DMS153 (cell line): ENCODE data around the gene CIROP.

Experiments used
- DNase-seq: peaks from one replicate; lab custom pipeline; 2025; lab: John Stamatoyannopoulos, UW

CIROP gene

DNA sequence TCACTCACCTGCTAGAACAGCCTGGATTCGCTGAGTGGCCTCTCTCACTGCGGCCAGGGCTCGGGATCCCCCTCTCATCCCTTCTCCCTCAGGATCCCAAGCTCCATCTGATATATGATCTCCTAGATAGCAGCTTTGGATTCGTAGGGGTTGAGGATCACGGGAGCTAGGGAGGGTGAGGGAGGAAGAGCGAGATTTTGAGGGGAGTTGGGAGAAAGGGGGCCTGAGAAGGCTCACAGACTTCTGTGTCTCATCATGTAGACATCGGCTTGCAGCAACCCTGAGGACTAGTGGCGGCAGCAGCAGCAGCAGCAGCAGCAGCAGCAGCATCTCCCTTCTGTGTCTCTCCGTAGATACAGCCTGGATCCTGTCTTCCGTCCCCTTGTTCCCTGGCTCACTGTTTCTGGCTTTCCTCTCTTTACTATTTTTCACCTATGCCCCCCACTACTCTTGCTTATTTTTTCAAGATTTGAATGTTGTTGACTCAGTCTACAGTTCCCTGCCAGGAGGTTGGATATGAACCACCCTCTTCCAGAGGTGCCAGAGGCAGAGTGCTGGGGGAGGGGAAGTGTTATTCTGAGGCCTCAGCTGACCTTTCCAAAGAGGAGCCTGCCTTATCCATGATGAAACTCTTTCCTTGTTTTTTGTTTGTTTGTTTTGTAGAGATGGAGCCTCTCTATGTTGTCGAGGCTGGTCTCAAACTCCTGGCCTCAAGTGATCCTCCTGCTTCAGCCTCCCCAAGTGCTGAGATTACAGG is at the start of gene CIROP:
TSS of gene CIROP (minus strand) at position 399 of the 757 bp plus-strand sequence. CDS start at position 330, 69 bp downstream.
- no peak for DNase-seq

GRCh38 chr14:23153851-23154796 is 49.3 kb upstream of the CIROP start:
- no peak for DNase-seq

GRCh38 chr14:23151342-23151741 is 46.6 kb upstream of the CIROP start:
- DNase-seq = no peak

GRCh38 chr14:23149745-23150144 is 45.0 kb upstream of the CIROP start:
- no peak for DNase-seq

DNA sequence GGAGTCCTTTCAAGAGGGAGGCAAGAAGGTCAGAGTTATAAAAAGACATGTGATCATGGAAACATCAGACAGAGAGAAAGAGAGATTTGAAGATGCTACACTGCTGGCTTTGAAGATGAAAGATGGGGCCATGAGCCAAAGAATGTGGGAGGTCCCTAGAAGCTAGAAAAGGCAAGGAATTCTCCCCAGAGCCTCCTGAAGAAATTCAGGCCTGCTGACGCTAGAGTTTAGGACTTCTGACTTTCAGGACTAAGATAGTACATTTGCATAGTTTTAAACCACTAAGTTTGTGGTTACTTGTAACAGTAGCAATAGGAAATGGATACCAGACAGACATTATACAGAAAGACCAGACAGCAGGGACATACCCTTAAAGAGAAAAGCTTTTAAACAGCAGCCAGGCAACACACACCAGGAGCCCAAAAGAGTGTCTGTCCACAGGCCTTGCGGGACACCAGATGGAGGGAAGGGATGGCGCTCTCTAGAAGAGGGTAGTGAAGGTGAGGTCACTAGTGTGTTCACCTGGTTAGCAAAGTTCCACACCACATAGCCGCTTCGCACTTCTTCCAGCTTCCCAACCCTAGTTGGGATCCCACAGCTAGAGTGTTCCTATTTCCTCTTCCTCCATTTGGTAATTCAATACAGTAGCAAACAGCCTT is 43.9 kb upstream of the CIROP start:
- DNase-seq = no peak

DNA sequence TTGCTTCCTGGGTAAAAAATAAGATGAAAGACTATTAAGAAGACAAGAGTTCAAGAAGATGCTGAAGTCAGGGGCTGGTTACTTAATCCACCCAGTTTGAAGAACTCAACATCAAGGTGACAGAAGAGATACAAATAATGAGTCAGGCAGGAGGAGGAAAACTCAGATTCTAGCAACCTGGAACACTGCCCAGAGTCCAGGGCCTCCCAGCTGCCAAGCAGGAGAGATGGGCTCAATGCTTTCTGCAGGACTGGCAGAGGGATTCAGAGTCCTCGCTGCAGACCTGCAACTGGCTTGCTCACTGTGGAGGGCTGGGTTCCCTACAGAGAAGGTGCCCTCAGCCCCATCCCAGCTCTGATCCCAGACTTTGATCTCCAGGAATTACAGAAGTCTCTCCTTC is 42.9 kb upstream of the CIROP start:
- DNase-seq = no peak

- DNase-seq = no peak
These were observed 42.2 kb upstream of the CIROP start for GRCh38 chr14:23146980-23147379.

DNA sequence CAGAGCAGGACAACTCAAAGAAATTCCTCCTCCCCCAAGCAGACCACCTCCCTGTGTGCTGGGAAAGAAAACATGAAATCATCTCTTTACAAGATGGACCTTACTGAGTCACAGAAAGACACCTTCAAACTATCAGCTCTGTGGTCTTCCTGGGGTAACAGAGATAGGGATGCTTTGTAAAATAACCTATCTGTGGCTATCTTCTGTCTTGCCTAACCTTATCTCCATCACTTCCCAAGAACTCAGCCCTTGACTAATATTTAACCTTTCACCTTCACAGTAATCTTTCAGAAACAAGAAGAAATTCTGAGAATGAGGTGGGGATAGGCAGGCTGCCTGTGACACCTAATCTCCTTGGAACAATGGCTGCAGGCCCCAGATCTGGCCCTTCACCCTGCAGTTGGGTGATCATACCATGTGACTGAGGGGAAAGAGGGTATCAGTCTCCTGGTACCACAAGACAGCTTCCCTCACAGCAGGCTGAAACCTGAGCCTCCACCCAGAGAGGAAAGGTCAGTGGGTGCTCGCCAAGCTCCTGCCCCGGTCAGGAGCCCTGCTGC is 41.6 kb upstream of the CIROP start:
- DNase-seq = no peak

GRCh38 chr14:23145794-23146350 is 41.1 kb upstream of the CIROP start:
- no peak for DNase-seq

DNA sequence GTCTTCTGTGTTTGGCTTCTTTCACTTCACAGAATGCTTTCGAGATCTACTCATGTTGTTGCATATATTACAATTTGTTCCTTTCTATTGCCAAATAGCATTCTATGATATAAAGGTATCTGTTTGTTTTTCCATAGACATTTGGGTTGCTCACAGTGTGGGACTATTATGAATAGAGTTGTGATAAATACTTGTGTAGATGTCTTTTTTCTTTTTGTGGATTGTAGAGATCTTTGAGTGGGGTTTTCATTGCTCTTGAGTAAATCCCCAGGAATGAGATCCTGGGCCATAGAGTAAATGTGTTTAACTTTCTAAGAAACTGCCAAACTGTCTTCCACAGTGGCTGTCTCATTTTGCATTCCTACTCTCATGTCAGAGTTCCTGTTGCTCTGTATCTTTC is 39.1 kb upstream of the CIROP start:
- DNase-seq = no peak

- DNase-seq = no peak
These were observed 38.0 kb upstream of the CIROP start for GRCh38 chr14:23142826-23143225.

DNA sequence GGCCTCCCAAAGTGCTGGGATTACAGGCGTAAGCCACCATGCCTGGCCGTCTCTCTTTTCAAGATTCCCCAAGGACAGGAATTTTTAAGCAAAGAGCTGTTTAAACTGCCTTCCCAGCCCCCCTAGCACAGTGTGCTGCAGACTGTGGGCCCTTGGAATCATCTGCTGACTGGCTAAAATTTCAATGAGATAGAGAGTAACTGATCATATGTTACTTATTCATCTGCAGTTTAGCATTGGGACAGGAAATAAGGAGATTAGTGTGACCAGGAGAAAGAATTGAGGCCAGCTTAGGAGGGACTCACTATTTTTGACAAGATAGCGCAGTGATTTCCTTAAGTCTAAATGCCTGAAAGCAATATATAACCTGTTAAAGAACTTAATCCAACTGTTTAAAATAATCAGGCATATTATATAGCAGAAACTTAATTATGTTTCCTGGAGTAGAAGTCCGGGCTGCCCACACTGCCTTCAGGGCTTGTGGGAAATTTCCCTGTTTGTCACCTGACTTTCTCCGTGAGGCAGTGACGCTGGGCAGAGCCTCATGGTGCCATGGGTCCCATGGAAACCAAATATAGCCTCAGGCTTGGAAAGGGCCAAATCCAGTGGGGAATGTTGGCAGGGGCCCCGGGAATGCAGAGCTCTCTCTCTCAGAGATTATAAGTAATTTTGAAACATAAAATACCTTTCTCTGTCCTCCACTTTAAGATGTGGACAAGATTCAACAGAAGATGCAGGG is 37.1 kb upstream of the CIROP start:
- DNase-seq = no peak

DNA sequence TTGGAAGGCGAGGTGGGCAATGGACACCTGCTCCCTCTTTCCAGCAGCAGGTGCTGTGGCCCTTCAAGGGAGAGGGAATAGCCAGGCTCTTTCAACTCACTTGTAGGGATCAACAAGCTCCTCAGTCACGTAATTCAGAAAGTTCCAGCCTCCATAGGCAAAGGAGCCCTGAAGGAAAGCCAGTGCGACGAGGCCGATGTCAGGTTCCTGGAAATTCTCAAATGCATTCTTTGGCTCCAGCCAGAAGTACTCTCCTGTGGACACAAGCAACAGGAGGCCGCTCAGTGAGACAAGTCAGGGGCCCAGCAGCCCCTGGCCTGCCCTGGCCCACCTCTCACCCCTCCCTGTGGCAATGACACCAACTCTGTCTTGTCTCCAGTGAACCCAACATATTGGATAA is 35.6 kb upstream of the CIROP start:
- no peak for DNase-seq

- DNase-seq = no peak
These were observed 35.1 kb upstream of the CIROP start for GRCh38 chr14:23139874-23140273.

- no peak for DNase-seq
These were observed 33.2 kb upstream of the CIROP start for GRCh38 chr14:23137813-23138535.

DNA sequence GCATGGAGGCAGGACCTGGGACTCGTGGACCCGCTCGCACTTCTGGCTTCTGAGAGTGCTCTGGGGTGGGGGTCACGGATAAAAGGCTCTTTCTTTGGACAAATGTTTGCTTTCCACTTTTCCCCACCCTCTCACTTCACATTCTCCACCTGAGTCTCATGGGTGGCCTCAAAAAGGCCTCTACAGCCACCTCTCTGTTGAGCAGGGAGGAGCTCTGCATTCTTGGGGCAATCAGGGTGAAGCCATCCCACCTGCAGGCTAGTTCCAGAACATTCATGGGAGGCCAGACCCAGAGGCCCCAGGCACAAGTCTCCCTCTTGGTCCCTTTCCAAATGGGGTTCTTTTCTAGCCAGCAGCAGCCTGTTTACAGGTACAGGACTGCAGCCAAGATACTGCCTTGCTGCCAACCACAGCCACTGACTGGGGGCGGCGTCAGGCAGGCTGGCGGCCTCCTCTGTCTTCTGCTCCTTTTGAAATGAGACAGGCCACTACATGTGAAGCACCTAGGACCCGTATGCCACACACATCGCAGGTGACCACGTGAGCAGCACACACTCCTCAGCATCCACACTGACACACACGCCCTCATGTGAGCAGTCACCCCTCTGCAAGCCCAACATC is 32.5 kb upstream of the CIROP start:
- no peak for DNase-seq

DNA sequence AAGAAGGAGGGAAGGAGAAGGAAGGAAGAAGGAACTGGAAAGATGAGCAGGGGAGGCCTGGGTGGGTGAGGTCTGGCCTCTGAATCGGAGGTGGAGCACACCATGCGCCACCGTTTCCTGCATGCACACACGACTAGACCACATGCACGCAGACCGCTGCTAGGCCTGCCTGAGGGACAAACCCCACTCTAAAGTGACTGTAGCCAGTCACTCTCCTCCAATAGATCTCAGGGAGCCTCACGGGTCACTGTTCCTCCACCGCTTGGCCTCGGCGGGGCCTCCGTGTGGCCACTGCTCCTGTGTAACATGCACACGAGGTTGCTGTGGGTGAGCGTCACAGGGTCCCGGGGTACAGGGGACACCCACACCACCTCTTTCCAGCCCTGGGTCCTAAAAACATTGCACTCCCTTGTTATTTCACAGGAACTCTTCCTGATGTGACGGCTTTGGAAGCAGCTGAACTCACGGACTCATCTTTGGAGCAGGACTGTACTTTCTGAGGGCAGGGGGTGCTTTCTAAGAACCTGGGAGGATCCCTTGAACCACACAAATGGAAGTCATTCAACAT is 31.9 kb upstream of the CIROP start:
- DNase-seq = no peak

DNA sequence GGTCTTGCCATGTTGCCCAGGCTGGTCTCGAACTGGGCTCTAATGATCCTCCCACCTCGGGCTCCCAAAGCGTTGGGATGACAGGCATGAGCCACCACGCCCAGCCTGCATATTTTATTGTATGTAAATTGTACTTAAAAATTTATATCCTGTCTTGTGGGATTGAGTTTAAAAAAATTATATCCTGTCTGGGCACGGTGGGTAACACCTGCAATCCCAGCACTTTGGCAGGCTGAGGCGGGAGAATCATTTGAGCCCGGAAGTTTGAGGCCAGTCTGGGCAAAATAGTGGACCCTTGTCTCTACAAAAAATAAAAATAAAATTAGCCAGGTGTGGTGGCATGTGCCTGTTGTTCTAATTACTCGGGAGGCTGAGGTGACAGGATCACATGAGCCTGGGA is 28.2 kb upstream of the CIROP start:
- DNase-seq = no peak

DNA sequence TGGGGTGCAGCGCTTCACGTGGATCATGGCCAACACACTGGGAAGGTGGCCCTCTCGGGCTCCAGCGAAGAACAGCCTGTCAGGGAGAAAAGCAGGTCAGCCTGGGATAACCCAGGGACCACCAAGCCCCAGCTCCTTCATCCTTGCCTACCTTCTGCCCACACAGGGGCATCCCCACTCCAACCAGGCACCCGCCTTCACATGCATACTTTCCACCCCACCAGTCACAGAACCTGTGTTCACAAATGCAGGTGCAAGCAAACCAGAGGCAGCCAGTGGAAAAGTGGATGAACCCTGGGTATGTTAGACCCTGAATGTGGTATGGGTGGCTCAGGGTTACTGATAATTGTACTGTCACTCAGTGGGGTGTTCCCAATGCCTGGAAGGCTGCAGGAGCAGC is 26.7 kb upstream of the CIROP start:
- no peak for DNase-seq

DNA sequence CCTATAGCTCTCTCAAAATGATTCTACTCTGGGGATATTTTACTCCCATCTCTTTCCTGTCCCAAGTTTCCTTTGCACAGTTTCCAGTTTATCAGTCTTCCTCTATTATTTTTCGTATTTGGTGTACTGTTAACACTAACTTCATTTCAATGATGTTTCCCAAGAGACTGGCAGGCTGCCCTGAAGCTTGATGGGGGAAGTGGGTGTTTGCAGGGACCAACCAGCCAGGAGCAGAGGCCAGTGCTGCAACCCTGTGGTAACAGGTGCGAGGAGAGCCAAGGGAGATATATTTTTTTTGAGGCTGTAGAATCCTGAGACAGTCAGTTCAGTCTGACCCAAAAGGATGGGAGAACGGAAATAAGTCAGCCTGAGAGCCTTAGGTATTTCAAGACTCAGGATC is 26.1 kb upstream of the CIROP start:
- DNase-seq = no peak
